ENCODE data around the gene SEL1L3.

DNA sequence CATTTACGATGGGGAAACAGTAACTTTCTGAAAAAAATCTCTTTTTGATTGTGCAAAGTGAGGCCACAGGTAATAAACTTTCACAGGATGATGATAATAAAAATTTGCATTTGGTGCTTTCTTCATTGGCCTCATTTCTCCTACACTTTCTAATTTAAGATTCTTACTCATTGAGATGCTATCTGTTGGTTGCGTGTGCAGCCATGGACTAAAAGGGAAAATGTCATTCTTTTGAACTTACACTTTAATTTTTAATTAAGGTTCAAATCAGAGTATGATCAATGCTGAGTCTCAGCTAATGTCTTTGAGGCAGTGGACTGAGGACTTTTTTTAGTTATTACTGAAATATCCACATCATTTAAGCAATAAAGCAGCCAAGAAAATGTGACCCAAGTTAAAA is 87.6 kb downstream of the SEL1L3 start:
- TF ChIP-seq, protein P1, sequence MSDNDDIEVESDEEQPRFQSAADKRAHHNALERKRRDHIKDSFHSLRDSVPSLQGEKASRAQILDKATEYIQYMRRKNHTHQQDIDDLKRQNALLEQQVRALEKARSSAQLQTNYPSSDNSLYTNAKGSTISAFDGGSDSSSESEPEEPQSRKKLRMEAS (IDR thresholded peaks at IDR 0.05): no peak
- TF ChIP-seq, protein P2, sequence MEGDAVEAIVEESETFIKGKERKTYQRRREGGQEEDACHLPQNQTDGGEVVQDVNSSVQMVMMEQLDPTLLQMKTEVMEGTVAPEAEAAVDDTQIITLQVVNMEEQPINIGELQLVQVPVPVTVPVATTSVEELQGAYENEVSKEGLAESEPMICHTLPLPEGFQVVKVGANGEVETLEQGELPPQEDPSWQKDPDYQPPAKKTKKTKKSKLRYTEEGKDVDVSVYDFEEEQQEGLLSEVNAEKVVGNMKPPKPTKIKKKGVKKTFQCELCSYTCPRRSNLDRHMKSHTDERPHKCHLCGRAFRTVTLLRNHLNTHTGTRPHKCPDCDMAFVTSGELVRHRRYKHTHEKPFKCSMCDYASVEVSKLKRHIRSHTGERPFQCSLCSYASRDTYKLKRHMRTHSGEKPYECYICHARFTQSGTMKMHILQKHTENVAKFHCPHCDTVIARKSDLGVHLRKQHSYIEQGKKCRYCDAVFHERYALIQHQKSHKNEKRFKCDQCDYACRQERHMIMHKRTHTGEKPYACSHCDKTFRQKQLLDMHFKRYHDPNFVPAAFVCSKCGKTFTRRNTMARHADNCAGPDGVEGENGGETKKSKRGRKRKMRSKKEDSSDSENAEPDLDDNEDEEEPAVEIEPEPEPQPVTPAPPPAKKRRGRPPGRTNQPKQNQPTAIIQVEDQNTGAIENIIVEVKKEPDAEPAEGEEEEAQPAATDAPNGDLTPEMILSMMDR (IDR thresholded peaks at IDR 0.05; ENCODE audit: low read depth, low read length, missing input control): no peak
- no peak for TF ChIP-seq TAF1 (conservative IDR thresholded peaks at IDR 0.05)
- TF ChIP-seq, protein P3, sequence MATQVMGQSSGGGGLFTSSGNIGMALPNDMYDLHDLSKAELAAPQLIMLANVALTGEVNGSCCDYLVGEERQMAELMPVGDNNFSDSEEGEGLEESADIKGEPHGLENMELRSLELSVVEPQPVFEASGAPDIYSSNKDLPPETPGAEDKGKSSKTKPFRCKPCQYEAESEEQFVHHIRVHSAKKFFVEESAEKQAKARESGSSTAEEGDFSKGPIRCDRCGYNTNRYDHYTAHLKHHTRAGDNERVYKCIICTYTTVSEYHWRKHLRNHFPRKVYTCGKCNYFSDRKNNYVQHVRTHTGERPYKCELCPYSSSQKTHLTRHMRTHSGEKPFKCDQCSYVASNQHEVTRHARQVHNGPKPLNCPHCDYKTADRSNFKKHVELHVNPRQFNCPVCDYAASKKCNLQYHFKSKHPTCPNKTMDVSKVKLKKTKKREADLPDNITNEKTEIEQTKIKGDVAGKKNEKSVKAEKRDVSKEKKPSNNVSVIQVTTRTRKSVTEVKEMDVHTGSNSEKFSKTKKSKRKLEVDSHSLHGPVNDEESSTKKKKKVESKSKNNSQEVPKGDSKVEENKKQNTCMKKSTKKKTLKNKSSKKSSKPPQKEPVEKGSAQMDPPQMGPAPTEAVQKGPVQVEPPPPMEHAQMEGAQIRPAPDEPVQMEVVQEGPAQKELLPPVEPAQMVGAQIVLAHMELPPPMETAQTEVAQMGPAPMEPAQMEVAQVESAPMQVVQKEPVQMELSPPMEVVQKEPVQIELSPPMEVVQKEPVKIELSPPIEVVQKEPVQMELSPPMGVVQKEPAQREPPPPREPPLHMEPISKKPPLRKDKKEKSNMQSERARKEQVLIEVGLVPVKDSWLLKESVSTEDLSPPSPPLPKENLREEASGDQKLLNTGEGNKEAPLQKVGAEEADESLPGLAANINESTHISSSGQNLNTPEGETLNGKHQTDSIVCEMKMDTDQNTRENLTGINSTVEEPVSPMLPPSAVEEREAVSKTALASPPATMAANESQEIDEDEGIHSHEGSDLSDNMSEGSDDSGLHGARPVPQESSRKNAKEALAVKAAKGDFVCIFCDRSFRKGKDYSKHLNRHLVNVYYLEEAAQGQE (IDR thresholded peaks at IDR 0.05): no peak
